NCI-H510A (cell line): Measurements from ENCODE around the gene HSPG2.

Experiments used
- DNase-seq: peaks from one replicate; lab custom pipeline; 2025; lab: John Stamatoyannopoulos, UW

The HSPG2 gene

GRCh38 chr1:21861602-21862429 is 75.3 kb downstream of the HSPG2 start:
- DNase-seq, result no peak

- no peak for DNase-seq
Observed at GRCh38 chr1:21860971-21861370, 76.1 kb downstream of the HSPG2 start.

GRCh38 chr1:21859669-21860179 is 77.4 kb downstream of the HSPG2 start:
- no peak for DNase-seq

GRCh38 chr1:21857840-21858670 is 79.1 kb downstream of the HSPG2 start:
- DNase-seq, result no peak

- DNase-seq, result no peak
Observed at GRCh38 chr1:21857142-21857839, 79.8 kb downstream of the HSPG2 start.

- no peak for DNase-seq
Observed at GRCh38 chr1:21855257-21856096, 81.6 kb downstream of the HSPG2 start.

- no peak for DNase-seq
Observed at GRCh38 chr1:21854751-21855131, 82.4 kb downstream of the HSPG2 start.

- no peak for DNase-seq
Observed at GRCh38 chr1:21854090-21854750, 82.9 kb downstream of the HSPG2 start.

GRCh38 chr1:21853131-21853427 is 84.0 kb downstream of the HSPG2 start:
- no peak for DNase-seq

GRCh38 chr1:21852282-21853130 is 84.6 kb downstream of the HSPG2 start:
- no peak for DNase-seq

- DNase-seq, result no peak
Observed at GRCh38 chr1:21851430-21852250, 85.5 kb downstream of the HSPG2 start.

GRCh38 chr1:21849909-21850576 is 87.1 kb downstream of the HSPG2 start:
- no peak for DNase-seq

- no peak for DNase-seq
Observed at GRCh38 chr1:21848524-21849174, 88.5 kb downstream of the HSPG2 start.

GRCh38 chr1:21847223-21848205 is 89.6 kb downstream of the HSPG2 start:
- no peak for DNase-seq

- no peak for DNase-seq
Observed at GRCh38 chr1:21845646-21846641, 91.2 kb downstream of the HSPG2 start.

GRCh38 chr1:21843996-21844395 is 93.1 kb downstream of the HSPG2 start:
- no peak for DNase-seq
